GM12878 (cell line): ENCODE results near the gene PCDHGA1. TPM values are rescaled to one million over a fixed set of nuclear protein-coding genes. Genes with fewer than 3 reads are reported as not detected.

Source experiments
- ATAC-seq: fragments of 200-7000 bp; cut with Tn5 transposase; 3 replicates; pipeline ENCODE4 v1.9.1; 2020; ENCODE audit warnings: mild to moderate bottlenecking, moderate library complexity
- BruUV-seq: library from RNA; stranded (reverse); fragments of 400-500 nt; replicated peaks from 2 replicates; lab custom pipeline; 2021; lab: Mats Ljungman, UMichigan
- CTCF ChIA-PET: fragments of 300-600 bp; sonication (Branson Sonifier 250); formaldehyde crosslinking; extraction: SDS; loops from one replicate; lab custom pipeline; 2021; ENCODE audit warnings: inconsistent platforms; lab: Yijun Ruan, JAX
- POLR2A ChIA-PET: fragments of 350-600 bp; formaldehyde crosslinking; extraction: SDS; loops from one replicate; lab custom pipeline; 2021; ENCODE audit warnings: inconsistent platforms; lab: Charles Lee
- RAD21 ChIA-PET: fragments of 300-600 bp; sonication (Branson Sonifier 250); formaldehyde crosslinking; loops from one replicate; lab custom pipeline; 2023; ENCODE audit warnings: antibody characterized with exemption; ENCODE audit not compliant: unreplicated experiment; lab: Charles Lee
- SMC1A ChIA-PET: fragments of 300-600 bp; sonication (Branson Sonifier 250); formaldehyde crosslinking; loops from one replicate; lab custom pipeline; 2023; ENCODE audit not compliant: unreplicated experiment, uncharacterized antibody; lab: Charles Lee
- DNase-seq: peaks from one replicate; pipeline ENCODE4 v3.0.0-alpha.2; 2011; ENCODE audit warnings: low read depth, low spot score
- FAIRE-seq: peaks from 3 replicates; lab custom pipeline; 2011; peaks lifted over from hg19 to GRCh38; lab: Jason Lieb, UNC
- H2AFZ ChIP-seq: 2 replicates; pipeline ENCODE4 v1.6.0; 2011; ENCODE audit warnings: low read depth, low read length, control low read depth; ENCODE audit not compliant: control insufficient read depth
- H3K27ac ChIP-seq: 2 replicates; pipeline ENCODE4 v1.5.1; 2011; ENCODE audit warnings: control low read depth; ENCODE audit not compliant: control insufficient read depth, insufficient read depth
- H3K27me3 ChIP-seq, 2 experiments: replicated peaks in 1 of 2; 2 replicates each; pipeline versions ENCODE4 v1.6.0 to v1.6.1; 2011; ENCODE audit warnings: low read length in 1 of 2; ENCODE audit not compliant: control insufficient read depth in 2 of 2, insufficient read depth in 2 of 2
- H3K36me3 ChIP-seq, 2 experiments: 2 replicates each; pipeline ENCODE4 v1.5.1; 2011; ENCODE audit warnings: low read length in 1 of 2; ENCODE audit not compliant: control insufficient read depth in 2 of 2, insufficient read depth in 2 of 2
- H3K4me1 ChIP-seq: 2 replicates; pipeline ENCODE4 v1.6.1; 2011; ENCODE audit warnings: mild to moderate bottlenecking, low read length, moderate library complexity, mixed read lengths; ENCODE audit not compliant: control insufficient read depth, insufficient read depth
- H3K4me2 ChIP-seq: 2 replicates; pipeline ENCODE4 v1.6.0; 2011; ENCODE audit warnings: control low read depth; ENCODE audit not compliant: control insufficient read depth, insufficient read depth
- H3K4me3 ChIP-seq: fragments of 200-600 bp; sonication (generic); 2 replicates; pipeline ENCODE4 v1.5.1; 2016
- H3K79me2 ChIP-seq: 2 replicates; pipeline ENCODE4 v1.6.0; 2011; ENCODE audit warnings: low read length; ENCODE audit not compliant: control insufficient read depth, insufficient read depth
- H3K9ac ChIP-seq: 2 replicates; pipeline ENCODE4 v1.8.0; 2011; ENCODE audit warnings: low read length, control low read depth, mixed read lengths; ENCODE audit not compliant: control insufficient read depth, insufficient read depth
- H3K9me3 ChIP-seq: replicated peaks from 3 replicates; pipeline ENCODE4 v1.5.1; 2011; ENCODE audit warnings: mild to moderate bottlenecking, low read length; ENCODE audit not compliant: control insufficient read depth, insufficient read depth
- H4K20me1 ChIP-seq: 2 replicates; pipeline ENCODE4 v1.6.0; 2011; ENCODE audit not compliant: control insufficient read depth, insufficient read depth
- CHD1 ChIP-seq: IDR thresholded peaks from 2 replicates; pipeline ENCODE4 v1.6.1; 2012; ENCODE audit warnings: low read depth, low read length, improper control_type of control experiment
- DPF2 ChIP-seq: fragments of 450-650 bp; IDR thresholded peaks from 2 replicates; pipeline ENCODE4 v1.6.1; 2017; ENCODE audit warnings: mild to moderate bottlenecking
- GATAD2B ChIP-seq: fragments of 450-650 bp; conservative IDR thresholded peaks from 2 replicates; pipeline ENCODE4 v1.6.1; 2017; ENCODE audit warnings: low read depth, mild to moderate bottlenecking, moderate library complexity
- HDAC6 ChIP-seq: fragments of 200-600 bp; sonication (generic); IDR thresholded peaks from one replicate; pipeline ENCODE4 v1.8.0; 2017; ENCODE audit warnings: antibody characterized with exemption; ENCODE audit not compliant: unreplicated experiment
- KLF5 ChIP-seq: fragments of 450-650 bp; IDR thresholded peaks from 2 replicates; pipeline ENCODE4 v1.6.1; 2014; ENCODE audit warnings: mild to moderate bottlenecking; ENCODE audit not compliant: partially characterized antibody
- MYB ChIP-seq: fragments of 150-350 bp; IDR thresholded peaks from 2 replicates; pipeline ENCODE4 v1.6.1; 2014; ENCODE audit warnings: mild to moderate bottlenecking, low read depth, low read length, borderline replicate concordance
- NFIC ChIP-seq: IDR thresholded peaks from 2 replicates; pipeline ENCODE4 v1.6.1; 2012; ENCODE audit warnings: low read depth, mild to moderate bottlenecking, inconsistent platforms, low read length, moderate library complexity
- NR2C1 ChIP-seq: fragments of 450-650 bp; IDR thresholded peaks from 2 replicates; pipeline ENCODE4 v1.6.1; 2017; ENCODE audit warnings: antibody characterized with exemption, mild to moderate bottlenecking, moderate library complexity
- POLR2AphosphoS5 ChIP-seq: IDR thresholded peaks from 2 replicates; pipeline ENCODE4 v1.6.1; 2011; ENCODE audit warnings: mild to moderate bottlenecking, low read length, inconsistent platforms
- RAD51 ChIP-seq: fragments of 450-650 bp; IDR thresholded peaks from 2 replicates; pipeline ENCODE4 v1.6.1; 2016; ENCODE audit warnings: moderate library complexity, mild to moderate bottlenecking, inconsistent platforms
- RBBP5 ChIP-seq: fragments of 200-600 bp; sonication (generic); conservative IDR thresholded peaks from 2 replicates; pipeline ENCODE4 v1.6.1; 2016
- ZNF622 ChIP-seq: fragments of 450-650 bp; IDR thresholded peaks from 2 replicates; pipeline ENCODE4 v1.6.1; 2017; ENCODE audit warnings: mild to moderate bottlenecking, inconsistent platforms
- WGBS: methylation state at CpG from one replicate; pipeline ENCODE4 v1.1.6; 2016; ENCODE audit warnings: low lambda C conversion rate; ENCODE audit not compliant: insufficient replicate concordance, insufficient coverage; ENCODE audit errors: missing lambda C conversion rate; 5-methylcytosine and 5-hydroxymethylcytosine counted together
- in situ Hi-C: fragments of 300-500 bp; cut with MboI; formaldehyde crosslinking; loops from 9 replicates; pipeline ENCODE4 v1.14.3; 2018; ENCODE audit warnings: mixed read lengths
- intact Hi-C: fragments of 100-400 bp; cut with micrococcal nuclease; formaldehyde crosslinking; loops from one replicate; pipeline ENCODE4 v1.14.2; 2022; ENCODE audit not compliant: unreplicated experiment
- polyA plus RNA-seq, 11 experiments: library from polyadenylated mRNA; depleted of rRNA in 4 of 11; unstranded in 6 of 11; stranded (reverse) in 5 of 11; fragments of >200 nt; fragmentation: Nextera tagmentation in 4 of 11; fragmentation: Illumina TruSeq in 1 of 11; extraction: Ambion mirVana in 4 of 11; extraction: Trizol in 1 of 11; gene quantifications; 1 replicate in 1 of 11; 2 replicates in 10 of 11; pipeline versions ENCODE4 v1.2.1 to v1.2.3, GENCODE V29; 2011 to 2016; ENCODE audit warnings: inconsistent platforms in 2 of 11, missing spikeins in 2 of 11, low read depth in 1 of 11
- total RNA-seq, 4 experiments: library from RNA; depleted of rRNA in 3 of 4; stranded (reverse); fragments of >200 nt in 3 of 4; fragmentation: Illumina TruSeq in 1 of 4; extraction: Trizol in 1 of 4; gene quantifications; 2 replicates each; pipeline versions ENCODE4 v1.2.1 to v1.2.3, GENCODE V29; 2013 to 2021
- TF ChIP-seq, protein P1 (sequence below): fragments of 450-650 bp; IDR thresholded peaks from 2 replicates; pipeline ENCODE4 v1.6.1; 2018; ENCODE audit warnings: borderline replicate concordance, mild to moderate bottlenecking; ENCODE audit not compliant: partially characterized antibody
- TF ChIP-seq, protein P2 (sequence below): fragments of 450-650 bp; formaldehyde crosslinking; IDR thresholded peaks from 2 replicates; pipeline ENCODE4 v1.5.0; 2022; ENCODE audit warnings: mild to moderate bottlenecking, missing genetic modification characterization
- TF ChIP-seq, protein P3 (sequence below): IDR thresholded peaks from 2 replicates; pipeline ENCODE4 v1.6.1; 2012; ENCODE audit warnings: low read depth, low read length, improper control_type of control experiment
- TF ChIP-seq, protein P4 (sequence below): fragments of 450-650 bp; IDR thresholded peaks from 2 replicates; pipeline ENCODE4 v1.6.1; 2017; ENCODE audit warnings: mild to moderate bottlenecking
- TF ChIP-seq, protein P5 (sequence below): IDR thresholded peaks from 2 replicates; pipeline ENCODE4 v1.6.1; 2012; ENCODE audit warnings: low read length, inconsistent platforms

PCDHGA1 gene
- total and polyA plus RNA-seq, 10 of the 15 experiments (the other 5 are each of a cell fraction or from before 2014, with no cell fraction given): 0.02 to 0.51 (median 0.19) TPM; not detected in 3

DNA sequence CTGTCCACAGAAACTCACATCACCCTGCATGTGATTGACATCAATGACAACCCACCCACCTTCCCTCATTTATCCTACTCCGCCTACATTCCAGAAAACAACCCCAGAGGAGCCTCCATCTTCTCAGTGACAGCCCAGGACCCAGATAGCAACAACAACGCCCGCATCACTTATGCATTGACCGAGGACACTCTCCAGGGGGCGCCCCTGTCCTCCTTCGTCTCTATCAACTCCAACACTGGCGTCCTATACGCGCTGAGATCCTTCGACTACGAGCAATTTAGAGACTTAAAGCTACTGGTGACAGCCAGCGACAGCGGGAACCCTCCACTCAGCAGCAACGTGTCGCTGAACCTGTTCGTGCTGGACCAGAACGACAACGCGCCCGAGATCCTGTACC, 15.0 kb downstream of the PCDHGA1 start:
- no peaks in the 10 kb centered on the region for H3K36me3 ChIP-seq
- DNase-seq: no peak
- WGBS: 73% methylated on average over 20 of the region's 20 CpGs
- RAD21 ChIA-PET: no interaction called here
- no peak overlapping the region for H2AFZ ChIP-seq
- H3K27me3 ChIP-seq: no peaks in the 10 kb centered on the region
- H3K4me1 ChIP-seq: no peaks in the 10 kb centered on the region
- TF ChIP-seq DPF2 (no peak), NR2C1 (no peak), POLR2AphosphoS5 (no peak), HDAC6 (no peak), RBBP5 (no peak), ZNF622 (no peak), MYB (no peak), CHD1 (no peak), RAD51 (no peak), GATAD2B (no peak), NFIC (no peak), KLF5 (no peak)
- TF ChIP-seq, protein P1, sequence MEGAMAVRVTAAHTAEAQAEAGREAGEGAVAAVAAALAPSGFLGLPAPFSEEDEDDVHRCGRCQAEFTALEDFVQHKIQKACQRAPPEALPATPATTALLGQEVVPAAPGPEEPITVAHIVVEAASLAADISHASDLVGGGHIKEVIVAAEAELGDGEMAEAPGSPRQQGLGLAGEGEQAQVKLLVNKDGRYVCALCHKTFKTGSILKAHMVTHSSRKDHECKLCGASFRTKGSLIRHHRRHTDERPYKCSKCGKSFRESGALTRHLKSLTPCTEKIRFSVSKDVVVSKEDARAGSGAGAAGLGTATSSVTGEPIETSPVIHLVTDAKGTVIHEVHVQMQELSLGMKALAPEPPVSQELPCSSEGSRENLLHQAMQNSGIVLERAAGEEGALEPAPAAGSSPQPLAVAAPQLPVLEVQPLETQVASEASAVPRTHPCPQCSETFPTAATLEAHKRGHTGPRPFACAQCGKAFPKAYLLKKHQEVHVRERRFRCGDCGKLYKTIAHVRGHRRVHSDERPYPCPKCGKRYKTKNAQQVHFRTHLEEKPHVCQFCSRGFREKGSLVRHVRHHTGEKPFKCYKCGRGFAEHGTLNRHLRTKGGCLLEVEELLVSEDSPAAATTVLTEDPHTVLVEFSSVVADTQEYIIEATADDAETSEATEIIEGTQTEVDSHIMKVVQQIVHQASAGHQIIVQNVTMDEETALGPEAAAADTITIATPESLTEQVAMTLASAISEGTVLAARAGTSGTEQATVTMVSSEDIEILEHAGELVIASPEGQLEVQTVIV: no peak
- TF ChIP-seq, protein P2, sequence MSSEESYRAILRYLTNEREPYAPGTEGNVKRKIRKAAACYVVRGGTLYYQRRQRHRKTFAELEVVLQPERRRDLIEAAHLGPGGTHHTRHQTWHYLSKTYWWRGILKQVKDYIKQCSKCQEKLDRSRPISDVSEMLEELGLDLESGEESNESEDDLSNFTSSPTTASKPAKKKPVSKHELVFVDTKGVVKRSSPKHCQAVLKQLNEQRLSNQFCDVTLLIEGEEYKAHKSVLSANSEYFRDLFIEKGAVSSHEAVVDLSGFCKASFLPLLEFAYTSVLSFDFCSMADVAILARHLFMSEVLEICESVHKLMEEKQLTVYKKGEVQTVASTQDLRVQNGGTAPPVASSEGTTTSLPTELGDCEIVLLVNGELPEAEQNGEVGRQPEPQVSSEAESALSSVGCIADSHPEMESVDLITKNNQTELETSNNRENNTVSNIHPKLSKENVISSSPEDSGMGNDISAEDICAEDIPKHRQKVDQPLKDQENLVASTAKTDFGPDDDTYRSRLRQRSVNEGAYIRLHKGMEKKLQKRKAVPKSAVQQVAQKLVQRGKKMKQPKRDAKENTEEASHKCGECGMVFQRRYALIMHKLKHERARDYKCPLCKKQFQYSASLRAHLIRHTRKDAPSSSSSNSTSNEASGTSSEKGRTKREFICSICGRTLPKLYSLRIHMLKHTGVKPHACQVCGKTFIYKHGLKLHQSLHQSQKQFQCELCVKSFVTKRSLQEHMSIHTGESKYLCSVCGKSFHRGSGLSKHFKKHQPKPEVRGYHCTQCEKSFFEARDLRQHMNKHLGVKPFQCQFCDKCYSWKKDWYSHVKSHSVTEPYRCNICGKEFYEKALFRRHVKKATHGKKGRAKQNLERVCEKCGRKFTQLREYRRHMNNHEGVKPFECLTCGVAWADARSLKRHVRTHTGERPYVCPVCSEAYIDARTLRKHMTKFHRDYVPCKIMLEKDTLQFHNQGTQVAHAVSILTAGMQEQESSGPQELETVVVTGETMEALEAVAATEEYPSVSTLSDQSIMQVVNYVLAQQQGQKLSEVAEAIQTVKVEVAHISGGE (CRISPR knock-in tag): no peak
- TF ChIP-seq, protein P3, sequence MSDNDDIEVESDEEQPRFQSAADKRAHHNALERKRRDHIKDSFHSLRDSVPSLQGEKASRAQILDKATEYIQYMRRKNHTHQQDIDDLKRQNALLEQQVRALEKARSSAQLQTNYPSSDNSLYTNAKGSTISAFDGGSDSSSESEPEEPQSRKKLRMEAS: no peak
- TF ChIP-seq, protein P4, sequence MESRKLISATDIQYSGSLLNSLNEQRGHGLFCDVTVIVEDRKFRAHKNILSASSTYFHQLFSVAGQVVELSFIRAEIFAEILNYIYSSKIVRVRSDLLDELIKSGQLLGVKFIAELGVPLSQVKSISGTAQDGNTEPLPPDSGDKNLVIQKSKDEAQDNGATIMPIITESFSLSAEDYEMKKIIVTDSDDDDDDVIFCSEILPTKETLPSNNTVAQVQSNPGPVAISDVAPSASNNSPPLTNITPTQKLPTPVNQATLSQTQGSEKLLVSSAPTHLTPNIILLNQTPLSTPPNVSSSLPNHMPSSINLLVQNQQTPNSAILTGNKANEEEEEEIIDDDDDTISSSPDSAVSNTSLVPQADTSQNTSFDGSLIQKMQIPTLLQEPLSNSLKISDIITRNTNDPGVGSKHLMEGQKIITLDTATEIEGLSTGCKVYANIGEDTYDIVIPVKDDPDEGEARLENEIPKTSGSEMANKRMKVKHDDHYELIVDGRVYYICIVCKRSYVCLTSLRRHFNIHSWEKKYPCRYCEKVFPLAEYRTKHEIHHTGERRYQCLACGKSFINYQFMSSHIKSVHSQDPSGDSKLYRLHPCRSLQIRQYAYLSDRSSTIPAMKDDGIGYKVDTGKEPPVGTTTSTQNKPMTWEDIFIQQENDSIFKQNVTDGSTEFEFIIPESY: no peak
- TF ChIP-seq, protein P5, sequence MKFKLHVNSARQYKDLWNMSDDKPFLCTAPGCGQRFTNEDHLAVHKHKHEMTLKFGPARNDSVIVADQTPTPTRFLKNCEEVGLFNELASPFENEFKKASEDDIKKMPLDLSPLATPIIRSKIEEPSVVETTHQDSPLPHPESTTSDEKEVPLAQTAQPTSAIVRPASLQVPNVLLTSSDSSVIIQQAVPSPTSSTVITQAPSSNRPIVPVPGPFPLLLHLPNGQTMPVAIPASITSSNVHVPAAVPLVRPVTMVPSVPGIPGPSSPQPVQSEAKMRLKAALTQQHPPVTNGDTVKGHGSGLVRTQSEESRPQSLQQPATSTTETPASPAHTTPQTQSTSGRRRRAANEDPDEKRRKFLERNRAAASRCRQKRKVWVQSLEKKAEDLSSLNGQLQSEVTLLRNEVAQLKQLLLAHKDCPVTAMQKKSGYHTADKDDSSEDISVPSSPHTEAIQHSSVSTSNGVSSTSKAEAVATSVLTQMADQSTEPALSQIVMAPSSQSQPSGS: no peak
- no peak overlapping the region for H3K27ac ChIP-seq
- H3K9ac ChIP-seq: no peak overlapping the region
- BruUV-seq: no TSS peak
- FAIRE-seq: no peak
- no peaks in the 10 kb centered on the region for H4K20me1 ChIP-seq
- ATAC-seq: no peak
- POLR2A ChIA-PET: no interaction called here
- H3K79me2 ChIP-seq: no peaks in the 10 kb centered on the region
- in situ Hi-C loops: no loop called here
- CTCF ChIA-PET: no interaction called here
- H3K4me2 ChIP-seq: no peak overlapping the region
- no peak overlapping the region for H3K4me3 ChIP-seq
- intact Hi-C loops: no loop called here
- H3K9me3 ChIP-seq: peaks cover 2% of the 10 kb centered on the region; the same call in 2 of the 3 replicates
- SMC1A ChIA-PET: no interaction called here
